ENCODE results near the gene APBA2. TPM values are rescaled to one million over a fixed set of nuclear protein-coding genes. Genes with fewer than 3 reads are reported as not detected.
A peak's percentile ranks its signal among the peaks of the same experiment; 100 is the strongest.
"Not testable (repeated sequence)": the region's sequence is repeated elsewhere in the genome, so short reads cannot be mapped to it uniquely, and the experiment has no call there.

Gene APBA2
- total RNA-seq, 1 donor from 2014 or later: 26.4 TPM

GRCh38 chr15:29016518-29016917 lies 130.7 kb downstream of the APBA2 start:
- Mint-ChIP-seq H3K4me1 (ENCODE audit: low read depth) (peaks cover 7% of the 10 kb centered on the region), H3K4me3 (ENCODE audit: unreplicated experiment) (no peak overlapping the region), H3K27ac (ENCODE audit: unreplicated experiment) (no peak overlapping the region), H3K9me3 (ENCODE audit: low read depth) (no peaks in the 10 kb centered on the region), H3K27me3 (ENCODE audit: low read depth) (no peaks in the 10 kb centered on the region), H3K36me3 (ENCODE audit: low read depth) (peaks cover 4% of the 10 kb centered on the region)
- no peak for TF ChIP-seq CTCF (IDR thresholded peaks at IDR 0.05)
- DNase-seq (ENCODE audit: low spot score): no peak

GRCh38 chr15:29018120-29018805 lies 132.5 kb downstream of the APBA2 start:
- H3K9me3 Mint-ChIP-seq (ENCODE audit: low read depth): peaks cover 3% of the 10 kb centered on the region
- no peak overlapping the region for H3K27ac Mint-ChIP-seq (ENCODE audit: unreplicated experiment)
- H3K27me3 Mint-ChIP-seq (ENCODE audit: low read depth): no peaks in the 10 kb centered on the region
- peaks cover 15% of the 10 kb centered on the region for H3K4me1 Mint-ChIP-seq (ENCODE audit: low read depth)
- no peak for TF ChIP-seq CTCF (IDR thresholded peaks at IDR 0.05)
- H3K36me3 Mint-ChIP-seq (ENCODE audit: low read depth): peaks cover 4% of the 10 kb centered on the region
- no peak overlapping the region for H3K4me3 Mint-ChIP-seq (ENCODE audit: unreplicated experiment)
- no peak for DNase-seq (ENCODE audit: low spot score)

DNA sequence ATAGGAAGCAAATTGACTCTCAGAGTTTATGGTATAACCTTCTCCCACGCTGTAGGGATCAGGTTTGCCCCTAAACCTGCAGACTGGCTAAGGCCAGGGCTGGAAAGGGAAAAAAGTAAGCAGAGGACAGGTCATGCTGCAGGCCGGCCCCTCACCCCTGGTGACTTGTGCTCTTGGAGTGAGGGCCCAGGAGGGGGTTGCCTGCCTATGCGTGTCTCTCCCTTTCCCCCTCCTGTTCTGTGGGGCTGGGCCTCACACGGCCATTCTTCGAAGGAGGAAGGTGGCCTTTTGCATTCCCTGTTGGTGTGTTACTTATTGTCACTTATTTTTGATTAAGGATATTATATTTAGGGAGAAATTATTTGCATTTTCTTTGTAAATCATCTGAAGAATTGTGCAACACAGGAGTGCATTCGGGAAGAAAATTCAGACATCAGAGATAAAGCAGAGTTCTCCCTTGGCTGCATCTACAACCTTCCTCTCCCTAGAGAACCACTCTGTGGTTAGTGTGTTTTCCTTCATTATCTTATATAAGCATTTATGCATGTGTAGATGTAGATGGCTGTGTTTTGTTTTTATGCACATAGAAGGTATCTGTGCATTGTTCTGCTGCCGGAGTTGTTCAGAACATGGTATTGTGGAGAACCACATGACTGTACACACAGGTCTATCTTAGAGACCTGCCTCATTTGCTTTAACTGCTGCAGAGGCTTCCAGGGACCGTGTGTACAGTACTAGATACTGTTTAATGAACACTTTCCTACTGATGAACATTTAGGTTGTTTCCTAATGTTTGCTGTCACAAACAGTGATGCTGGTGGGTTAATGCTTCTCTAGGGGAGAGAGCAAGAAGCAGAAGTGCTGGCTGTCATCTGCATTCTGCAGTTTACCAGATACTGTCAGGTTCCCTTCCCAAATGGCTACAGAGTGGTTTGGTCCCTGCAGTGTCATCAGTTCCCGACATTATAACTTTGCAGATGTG lies 133.5 kb downstream of the APBA2 start:
- no peak overlapping the region for H3K4me3 Mint-ChIP-seq (ENCODE audit: unreplicated experiment)

DNA sequence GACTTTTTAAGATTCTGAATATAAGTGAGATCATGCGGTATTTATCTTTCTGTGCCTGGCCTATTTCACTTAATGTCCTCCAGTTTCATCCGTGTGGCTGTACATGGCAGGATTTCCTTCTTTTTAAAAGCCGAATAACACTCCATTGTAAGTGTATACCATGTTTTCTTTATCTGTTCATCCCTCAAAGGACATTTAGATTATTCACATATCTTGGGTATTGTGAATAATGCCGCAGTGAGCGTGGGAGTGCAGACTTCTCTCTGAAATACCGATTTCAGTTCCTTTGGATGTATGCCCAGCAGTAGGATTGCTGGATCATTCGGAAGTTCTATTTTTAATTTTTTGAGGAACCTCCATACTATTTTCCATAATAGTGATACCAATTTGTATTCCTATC lies 136.1 kb downstream of the APBA2 start:
- no peaks in the 10 kb centered on the region for H3K27me3 Mint-ChIP-seq (ENCODE audit: low read depth)
- H3K9me3 Mint-ChIP-seq (ENCODE audit: low read depth): peaks cover 3% of the 10 kb centered on the region
- no peaks in the 10 kb centered on the region for H3K36me3 Mint-ChIP-seq (ENCODE audit: low read depth)
- DNase-seq (ENCODE audit: low spot score): no peak
- no peak overlapping the region for H3K4me3 Mint-ChIP-seq (ENCODE audit: unreplicated experiment)
- no peak for TF ChIP-seq CTCF (IDR thresholded peaks at IDR 0.05)
- H3K4me1 Mint-ChIP-seq (ENCODE audit: low read depth): peaks cover 13% of the 10 kb centered on the region
- H3K27ac Mint-ChIP-seq (ENCODE audit: unreplicated experiment): peak overlapping the region; percentile 76

More for the DNA sequence above, 133.5 kb downstream of the APBA2 start:
- no peak for TF ChIP-seq CTCF (IDR thresholded peaks at IDR 0.05)
- no peak for DNase-seq (ENCODE audit: low spot score)
- Mint-ChIP-seq H3K4me1 (ENCODE audit: low read depth) (peaks cover 15% of the 10 kb centered on the region), H3K36me3 (ENCODE audit: low read depth) (peaks cover 4% of the 10 kb centered on the region), H3K9me3 (ENCODE audit: low read depth) (peaks cover 3% of the 10 kb centered on the region), H3K27me3 (ENCODE audit: low read depth) (no peaks in the 10 kb centered on the region), H3K27ac (ENCODE audit: unreplicated experiment) (no peak overlapping the region)

GRCh38 chr15:29024662-29025061 lies 138.9 kb downstream of the APBA2 start:
- no peak overlapping the region for H3K4me3 Mint-ChIP-seq (ENCODE audit: unreplicated experiment)
- no peak overlapping the region for H3K27ac Mint-ChIP-seq (ENCODE audit: unreplicated experiment)
- H3K9me3 Mint-ChIP-seq (ENCODE audit: low read depth): peaks cover 3% of the 10 kb centered on the region
- no peak for TF ChIP-seq CTCF (IDR thresholded peaks at IDR 0.05)
- peaks cover 3% of the 10 kb centered on the region for H3K36me3 Mint-ChIP-seq (ENCODE audit: low read depth)
- DNase-seq (ENCODE audit: low spot score): no peak
- H3K4me1 Mint-ChIP-seq (ENCODE audit: low read depth): peaks cover 13% of the 10 kb centered on the region
- H3K27me3 Mint-ChIP-seq (ENCODE audit: low read depth): no peaks in the 10 kb centered on the region

GRCh38 chr15:29025411-29025810 lies 139.6 kb downstream of the APBA2 start:
- not testable (repeated sequence) for H3K27ac Mint-ChIP-seq (ENCODE audit: unreplicated experiment); H3K9me3 Mint-ChIP-seq (ENCODE audit: low read depth); H3K36me3 Mint-ChIP-seq (ENCODE audit: low read depth); H3K27me3 Mint-ChIP-seq (ENCODE audit: low read depth); DNase-seq (ENCODE audit: low spot score); H3K4me3 Mint-ChIP-seq (ENCODE audit: unreplicated experiment)
- peaks cover 13% of the 10 kb centered on the region for H3K4me1 Mint-ChIP-seq (ENCODE audit: low read depth)

DNA sequence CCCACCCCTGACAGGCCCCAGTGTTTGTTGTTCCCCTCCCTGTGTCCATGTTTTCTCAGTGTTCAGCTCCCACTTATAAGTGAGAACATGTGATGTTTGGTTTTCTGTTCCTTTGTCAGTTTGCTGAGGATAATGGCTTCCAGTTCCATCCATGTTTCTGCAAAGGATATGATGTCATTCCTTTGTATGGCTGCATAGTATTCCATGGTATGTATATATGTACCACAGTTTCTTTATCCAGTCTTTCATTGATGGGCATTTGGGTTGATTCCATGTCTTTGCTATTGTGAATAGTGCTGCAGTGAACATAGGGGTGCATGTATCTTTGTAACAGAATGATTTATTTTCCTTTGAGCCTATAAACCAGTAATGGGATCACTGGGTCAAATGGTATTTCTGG lies 142.4 kb downstream of the APBA2 start:
- not testable (repeated sequence) for H3K27ac Mint-ChIP-seq (ENCODE audit: unreplicated experiment); H3K4me3 Mint-ChIP-seq (ENCODE audit: unreplicated experiment); DNase-seq (ENCODE audit: low spot score); H3K9me3 Mint-ChIP-seq (ENCODE audit: low read depth); H3K27me3 Mint-ChIP-seq (ENCODE audit: low read depth); H3K4me1 Mint-ChIP-seq (ENCODE audit: low read depth); H3K36me3 Mint-ChIP-seq (ENCODE audit: low read depth)

Measured in chondrocyte (in vitro differentiated cells).